Mammary epithelial cell (primary cell): ENCODE results near the gene FOXK2.

Experiments used
- CTCF ChIP-seq, 2 donors: IDR thresholded peaks in 1 of 2; conservative IDR thresholded peaks in 1 of 2; 2 replicates each; pipeline ENCODE4 v1.5.1; 2011 to 2012; ENCODE audit warnings: inconsistent platforms in 2 of 2, low read length in 2 of 2, mild to moderate bottlenecking in 2 of 2, control low read depth in 1 of 2, low read depth in 1 of 2; ENCODE audit not compliant: insufficient read depth in 1 of 2; ENCODE audit errors: extremely low read depth in 1 of 2
- EZH2 ChIP-seq: IDR thresholded peaks from 2 replicates; pipeline ENCODE4 v1.6.1; 2012; ENCODE audit warnings: low read length, inconsistent platforms, borderline replicate concordance

- TF ChIP-seq CTCF (conservative IDR thresholded peaks at IDR 0.05 in 1 of 2, IDR thresholded peaks at IDR 0.05 in 1 of 2; ENCODE audit: extremely low read depth in 1 of 2, insufficient read depth in 1 of 2, low read depth in 1 of 2, low read length in 2 of 2) (no peak), EZH2 (no peak)
Observed at GRCh38 chr17:82486231-82487094, 33.1 kb upstream of the FOXK2 start.
